ENCODE data around the gene HOXC12.

- TF ChIP-seq CTCF (conservative IDR thresholded peaks at IDR 0.05): no peak
- TF ChIP-seq ZFX (IDR thresholded peaks at IDR 0.05): no peak
Measured at GRCh38 chr12:53968214-53969127, 13.8 kb downstream of the HOXC12 start.
